ENCODE measurements around the gene KCNG3.

The KCNG3 gene

DNA sequence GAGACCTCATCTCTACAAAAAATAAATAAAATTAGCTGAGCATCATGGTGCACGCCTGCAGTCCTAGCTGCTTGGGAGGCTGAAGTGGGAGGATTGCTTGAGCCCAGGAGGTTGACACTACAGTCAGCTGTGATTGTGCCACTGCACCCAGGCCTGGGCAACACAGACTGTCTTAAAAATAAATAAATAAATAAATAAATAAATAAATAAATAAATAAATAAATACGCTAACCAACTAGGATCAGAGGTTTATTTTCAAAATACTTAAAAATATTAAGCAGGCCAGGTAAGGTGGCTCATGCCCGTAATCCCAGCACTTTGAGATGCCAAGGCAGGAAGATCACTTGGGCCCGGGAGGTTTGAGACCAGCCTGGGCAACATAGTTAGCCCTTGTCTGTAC, 63.6 kb downstream of the KCNG3 start:
- DNase-seq (ENCODE audit: low spot score), result no peak
- TF ChIP-seq, protein P1, sequence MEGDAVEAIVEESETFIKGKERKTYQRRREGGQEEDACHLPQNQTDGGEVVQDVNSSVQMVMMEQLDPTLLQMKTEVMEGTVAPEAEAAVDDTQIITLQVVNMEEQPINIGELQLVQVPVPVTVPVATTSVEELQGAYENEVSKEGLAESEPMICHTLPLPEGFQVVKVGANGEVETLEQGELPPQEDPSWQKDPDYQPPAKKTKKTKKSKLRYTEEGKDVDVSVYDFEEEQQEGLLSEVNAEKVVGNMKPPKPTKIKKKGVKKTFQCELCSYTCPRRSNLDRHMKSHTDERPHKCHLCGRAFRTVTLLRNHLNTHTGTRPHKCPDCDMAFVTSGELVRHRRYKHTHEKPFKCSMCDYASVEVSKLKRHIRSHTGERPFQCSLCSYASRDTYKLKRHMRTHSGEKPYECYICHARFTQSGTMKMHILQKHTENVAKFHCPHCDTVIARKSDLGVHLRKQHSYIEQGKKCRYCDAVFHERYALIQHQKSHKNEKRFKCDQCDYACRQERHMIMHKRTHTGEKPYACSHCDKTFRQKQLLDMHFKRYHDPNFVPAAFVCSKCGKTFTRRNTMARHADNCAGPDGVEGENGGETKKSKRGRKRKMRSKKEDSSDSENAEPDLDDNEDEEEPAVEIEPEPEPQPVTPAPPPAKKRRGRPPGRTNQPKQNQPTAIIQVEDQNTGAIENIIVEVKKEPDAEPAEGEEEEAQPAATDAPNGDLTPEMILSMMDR (IDR thresholded peaks at IDR 0.05), result no peak
- no peak overlapping the region for H3K27ac ChIP-seq
- H3K4me3 ChIP-seq, result no peak overlapping the region

DNA sequence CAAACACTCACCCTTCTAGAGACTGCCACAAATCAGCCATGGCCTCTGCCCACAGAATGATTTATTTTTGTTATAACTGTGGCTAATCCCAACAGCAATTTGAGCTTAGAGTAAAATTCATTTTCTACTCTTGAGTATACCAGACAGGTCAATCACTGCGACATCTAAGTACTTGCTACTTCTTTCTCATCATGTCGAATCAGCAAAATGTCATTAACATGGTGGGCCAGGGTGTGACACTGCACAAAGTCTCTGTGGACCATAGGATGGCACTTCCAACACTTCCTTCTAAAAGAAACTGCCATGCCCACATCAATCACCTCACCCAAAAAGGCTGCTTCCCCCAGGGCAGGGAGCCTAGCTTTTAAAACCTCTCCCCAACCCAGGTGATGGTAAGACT, 64.4 kb downstream of the KCNG3 start:
- TF ChIP-seq, protein P1 (IDR thresholded peaks at IDR 0.05), result no peak
- DNase-seq (ENCODE audit: low spot score), result no peak
- H3K27ac ChIP-seq, result no peak overlapping the region

DNA sequence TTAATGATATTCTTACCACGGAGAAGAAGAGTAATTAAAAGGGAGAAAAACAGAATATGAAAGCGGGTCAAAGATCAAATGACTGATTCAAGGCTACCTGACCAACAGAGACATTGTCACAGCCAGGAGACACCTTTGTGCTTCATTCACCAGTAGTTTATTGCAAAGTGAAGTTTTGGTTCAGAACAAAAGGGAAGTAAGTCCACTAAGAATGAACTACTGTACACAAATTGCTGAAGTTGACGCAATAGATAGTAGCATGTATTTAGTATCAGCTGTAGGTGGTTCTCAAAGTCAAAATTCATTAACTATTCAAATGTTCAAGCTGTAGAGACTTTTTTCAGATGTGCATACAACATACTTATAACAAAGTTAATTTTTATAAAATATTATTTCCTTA, 68.1 kb downstream of the KCNG3 start:
- Histone ChIP-seq H3K4me3 (no peak overlapping the region), H3K27ac (no peak overlapping the region)
- no peak for DNase-seq (ENCODE audit: low spot score)
- TF ChIP-seq, protein P1 (IDR thresholded peaks at IDR 0.05), result no peak

More for the DNA sequence above, 64.4 kb downstream of the KCNG3 start:
- H3K4me3 ChIP-seq, result no peak overlapping the region

DNA sequence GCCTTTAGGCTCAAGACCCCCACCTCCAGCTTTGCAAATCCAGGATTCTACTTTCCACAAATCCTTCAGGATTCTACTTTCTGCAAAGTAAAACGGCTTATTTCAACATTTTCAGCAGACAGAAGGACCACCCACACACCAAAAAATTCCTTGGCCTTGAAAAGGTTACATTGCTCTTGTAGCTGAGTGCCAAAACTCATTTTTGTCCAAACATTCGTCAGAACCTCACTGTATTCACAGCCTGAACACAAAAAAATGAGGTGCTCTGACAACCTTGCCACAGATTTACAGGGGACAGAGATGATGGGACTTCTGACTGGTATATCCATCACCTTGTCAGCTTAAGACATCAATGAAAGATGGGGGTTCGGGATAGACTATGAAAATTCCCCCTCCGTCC, 69.7 kb downstream of the KCNG3 start:
- no peak overlapping the region for H3K27ac ChIP-seq
- H3K4me3 ChIP-seq, result no peak overlapping the region
- TF ChIP-seq, protein P1 (IDR thresholded peaks at IDR 0.05), result no peak
- no peak for DNase-seq (ENCODE audit: low spot score)

DNA sequence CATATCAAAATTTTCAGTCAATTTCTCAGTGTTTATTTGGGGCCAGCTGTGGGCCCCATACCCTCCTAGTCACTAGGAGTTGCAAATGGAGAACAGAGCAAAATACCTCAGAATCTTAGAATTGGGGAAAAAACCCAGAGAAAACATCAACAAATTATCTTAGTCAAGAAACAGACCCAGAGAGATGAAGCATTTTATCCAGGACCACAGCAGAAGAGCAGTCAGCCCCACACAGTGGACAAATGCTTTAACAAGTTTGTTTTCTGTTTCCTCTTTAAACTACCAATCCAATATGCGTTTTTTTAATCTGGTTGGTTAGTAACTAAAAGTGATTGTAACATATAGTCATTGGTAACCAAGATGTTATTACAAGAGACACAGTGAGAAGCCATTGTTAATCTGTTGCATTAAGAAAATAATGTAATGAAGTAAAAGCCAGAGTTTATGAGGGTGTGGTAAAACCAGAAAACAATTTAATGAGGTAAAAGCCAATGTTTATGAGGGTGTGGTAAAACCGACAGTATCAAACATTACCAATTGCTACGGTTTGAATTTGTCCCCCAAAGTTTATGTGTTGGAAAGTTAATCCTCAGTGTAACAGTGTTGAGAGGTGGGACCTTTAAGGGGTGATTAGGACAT, 72.1 kb downstream of the KCNG3 start:
- Histone ChIP-seq H3K4me3 (no peak overlapping the region), H3K27ac (no peak overlapping the region)
- TF ChIP-seq, protein P1 (IDR thresholded peaks at IDR 0.05), result no peak
- no peak for DNase-seq (ENCODE audit: low spot score)

DNA sequence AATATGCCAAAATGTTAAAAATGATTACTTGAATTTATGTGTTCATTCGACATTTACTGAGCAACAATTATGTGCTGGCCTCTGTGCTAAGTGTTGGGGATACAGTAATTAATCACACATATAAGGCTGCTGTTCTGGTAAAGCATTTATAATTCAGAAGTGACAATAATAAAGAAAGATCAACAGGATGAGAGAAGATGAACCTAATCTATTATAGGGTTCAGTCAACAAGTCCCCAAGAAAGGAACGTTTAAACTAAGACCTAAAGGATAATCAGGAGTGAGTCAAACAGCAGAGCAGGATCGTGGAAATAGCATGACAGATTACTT, 72.7 kb downstream of the KCNG3 start:
- TF ChIP-seq, protein P1 (IDR thresholded peaks at IDR 0.05), result no peak
- H3K27ac ChIP-seq, result no peak overlapping the region

DNA sequence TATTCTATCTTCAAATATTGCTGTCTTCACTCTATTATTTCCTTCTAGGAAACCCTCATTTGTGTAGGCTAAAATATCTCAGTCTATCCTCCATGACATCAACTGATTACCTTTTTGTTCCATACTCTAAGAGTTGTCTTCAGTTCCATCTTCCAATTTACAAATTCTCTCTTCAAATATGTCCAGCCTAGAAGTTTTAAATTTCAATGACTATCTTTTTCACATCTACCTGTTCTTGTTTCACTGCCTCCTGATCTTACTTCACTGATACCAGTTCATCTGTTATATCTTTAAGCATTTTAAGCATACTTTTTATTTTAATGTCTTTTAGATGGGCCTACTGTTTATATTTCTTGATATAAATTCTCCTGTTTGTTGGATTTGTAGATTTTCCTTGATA, 79.1 kb downstream of the KCNG3 start:
- no peak for DNase-seq (ENCODE audit: low spot score)
- TF ChIP-seq, protein P1 (IDR thresholded peaks at IDR 0.05), result no peak
- H3K27ac ChIP-seq, result no peak overlapping the region
- H3K4me3 ChIP-seq, result no peak overlapping the region

More for the DNA sequence above, 72.7 kb downstream of the KCNG3 start:
- no peak overlapping the region for H3K4me3 ChIP-seq
- DNase-seq (ENCODE audit: low spot score), result no peak

Data from coronary artery (tissue), 2 donors.